ENCODE results near the gene PNPT1.
A peak's percentile ranks its signal among the peaks of the same experiment; 100 is the strongest.
"Not testable (repeated sequence)": the region's sequence is repeated elsewhere in the genome, so short reads cannot be mapped to it uniquely, and the experiment has no call there.

Gene PNPT1
- total RNA-seq = 30.2 to 287 (median 47.6) reads per million in 17 experiments

GRCh38 chr2:55693181-55694125 is at the start of gene PNPT1:
Gene PNPT1, minus strand, starts transcription at chr2:55693844. Its CDS starts 21 bp downstream, at chr2:55693823.
- DNase-seq = peak; percentile 95 to 97 (median 96)

GRCh38 chr2:55742996-55743395 is 49.4 kb upstream of the PNPT1 start:
- DNase-seq = no peak

GRCh38 chr2:55736019-55736536 is 42.4 kb upstream of the PNPT1 start:
- not testable (repeated sequence) for DNase-seq

GRCh38 chr2:55734726-55735125 is 41.1 kb upstream of the PNPT1 start:
- DNase-seq = no peak

- DNase-seq = no peak
Observed at GRCh38 chr2:55733335-55733734, 39.7 kb upstream of the PNPT1 start.

GRCh38 chr2:55732854-55733253 is 39.2 kb upstream of the PNPT1 start:
- DNase-seq = no peak

- DNase-seq = no peak
Observed at GRCh38 chr2:55729136-55729685, 35.6 kb upstream of the PNPT1 start.

- DNase-seq = no peak
Observed at GRCh38 chr2:55721596-55722215, 28.1 kb upstream of the PNPT1 start.

GRCh38 chr2:55720417-55720816 is 26.8 kb upstream of the PNPT1 start:
- no peak for DNase-seq

GRCh38 chr2:55719852-55720251 is 26.2 kb upstream of the PNPT1 start:
- DNase-seq = no peak

- DNase-seq = peak; percentile 67 to 81 (median 77)
Observed at GRCh38 chr2:55718165-55719008, 24.7 kb upstream of the PNPT1 start.

GRCh38 chr2:55715626-55716025 is 22.0 kb upstream of the PNPT1 start:
- no peak for DNase-seq

GRCh38 chr2:55715178-55715577 is 21.5 kb upstream of the PNPT1 start:
- DNase-seq = not testable (repeated sequence)

GRCh38 chr2:55712477-55713060 is 18.9 kb upstream of the PNPT1 start:
- DNase-seq = no peak

GRCh38 chr2:55710025-55710424 is 16.4 kb upstream of the PNPT1 start:
- no peak for DNase-seq

GRCh38 chr2:55707751-55708150 is 14.1 kb upstream of the PNPT1 start:
- no peak for DNase-seq

- DNase-seq = not testable (repeated sequence)
Observed at GRCh38 chr2:55706258-55706657, 12.6 kb upstream of the PNPT1 start.

GRCh38 chr2:55705027-55705653 is 11.5 kb upstream of the PNPT1 start:
- no peak for DNase-seq

GRCh38 chr2:55703350-55703749 is 9.7 kb upstream of the PNPT1 start:
- no peak for DNase-seq

GRCh38 chr2:55692740-55693139 is 904 bp downstream of the PNPT1 start:
- DNase-seq = not testable (repeated sequence)

GRCh38 chr2:55672630-55673029 is 21.0 kb downstream of the PNPT1 start:
- DNase-seq = no peak
